ENCODE data around the gene LGSN. TPM values are rescaled to one million over a fixed set of nuclear protein-coding genes. Genes with fewer than 3 reads are reported as not detected.

The LGSN gene
- total and polyA plus RNA-seq, 2 of the 8 experiments (the other 6 are each of a cell fraction or from before 2014, with no cell fraction given), result 0.08 TPM; not detected in 1

DNA sequence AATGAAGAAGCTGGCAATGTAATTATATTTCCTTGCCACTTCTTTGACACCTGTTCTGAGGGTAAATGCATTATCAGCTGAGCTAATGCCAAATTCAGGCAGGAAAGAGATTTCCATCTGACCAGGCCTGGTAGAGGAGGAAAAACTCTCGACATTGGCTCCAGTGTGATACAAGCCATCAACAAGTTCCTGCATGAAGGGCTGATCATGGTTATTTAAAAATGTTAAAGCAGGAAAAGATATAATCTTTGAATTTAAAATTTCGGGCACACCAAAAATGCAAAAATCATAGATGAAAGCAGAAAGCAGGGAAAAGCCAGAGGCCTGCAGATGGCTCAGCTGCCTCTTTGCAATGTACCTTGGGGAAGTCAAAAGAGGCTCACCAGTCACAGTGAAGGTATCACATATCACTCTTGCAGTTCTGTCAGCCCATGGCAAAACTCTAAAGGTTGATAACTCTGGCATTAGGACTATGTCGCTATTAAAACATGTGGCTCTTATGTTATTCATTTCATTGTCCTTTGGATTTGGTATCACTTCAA, 39.1 kb downstream of the LGSN start:
- Histone ChIP-seq H2BK15ac (ENCODE audit: low read length) (no peak overlapping the region), H4K8ac (ENCODE audit: extremely low read depth, insufficient read depth, low read length) (no peak overlapping the region), H3K4ac (replicated peaks; ENCODE audit: insufficient read length, low read depth, low read length) (no peak overlapping the region), H2BK5ac (ENCODE audit: low read depth, low read length) (no peak overlapping the region), H4K91ac (replicated peaks; ENCODE audit: insufficient read length, low read length) (no peak overlapping the region), H4K5ac (ENCODE audit: insufficient read length, low read depth, low read length) (no peak overlapping the region), H3K79me2 (ENCODE audit: control insufficient read depth in 1 of 2, insufficient read depth in 2 of 2, low read length in 2 of 2) (no peaks in the 10 kb centered on the region), H2BK12ac (ENCODE audit: low read depth, low read length) (no peak overlapping the region), H3K27me3 (replicated peaks in 1 of 4; ENCODE audit: control insufficient read depth in 3 of 4, extremely low read depth in 1 of 4, insufficient read depth in 3 of 4, low read length in 3 of 4) (peaks cover 0 to 1% (median 0%) of the 10 kb centered on the region in 4 experiments; a peak in 1 of 7 replicates), H3K9me3 (ENCODE audit: insufficient read depth in 2 of 2, low read depth in 1 of 2, low read length in 1 of 2) (no peaks in the 10 kb centered on the region), H3K79me1 (ENCODE audit: low read depth, low read length) (no peaks in the 10 kb centered on the region), H3K4me2 (ENCODE audit: insufficient read depth in 1 of 2, low read depth in 2 of 2, low read length in 2 of 2) (no peak overlapping the region), H2AFZ (ENCODE audit: low read length) (no peak overlapping the region), H3K4me3 (ENCODE audit: extremely low read depth in 1 of 4, insufficient read depth in 2 of 4, low read depth in 3 of 4, low read length in 4 of 4) (no peak overlapping the region), H2BK20ac (ENCODE audit: low read length) (no peak overlapping the region), H4K20me1 (replicated peaks in 1 of 2; ENCODE audit: control insufficient read depth in 1 of 2, insufficient read depth in 2 of 2, low read length in 2 of 2) (no peaks in the 10 kb centered on the region), H3K4me1 (replicated peaks in 1 of 4; ENCODE audit: control insufficient read depth in 3 of 4, insufficient read depth in 4 of 4, low read length in 3 of 4) (peaks cover 0 to 3% (median 1%) of the 10 kb centered on the region in 4 experiments; a peak in 4 of 7 replicates), H2BK120ac (replicated peaks; ENCODE audit: low read depth, low read length) (no peak overlapping the region), H3K14ac (ENCODE audit: insufficient read length) (no peak overlapping the region), H3K23ac (ENCODE audit: insufficient read length) (no peak overlapping the region), H2AK5ac (ENCODE audit: low read depth, low read length) (no peak overlapping the region), H3K36me3 (ENCODE audit: control insufficient read depth in 2 of 4, insufficient read depth in 4 of 4, low read length in 3 of 4) (no peaks in the 10 kb centered on the region), H3K18ac (ENCODE audit: extremely low read depth, low read length) (no peak overlapping the region), H3K56ac (replicated peaks; ENCODE audit: insufficient read length, low read depth, low read length) (no peak overlapping the region), H3K9ac (replicated peaks in 1 of 4; ENCODE audit: extremely low read depth in 1 of 4, low read depth in 3 of 4, low read length in 3 of 4) (no peak overlapping the region), H3K27ac (ENCODE audit: low read depth, low read length) (no peak overlapping the region), H3K23me2 (ENCODE audit: low read depth, low read length) (no peaks in the 10 kb centered on the region)
- ChIA-PET CTCF (ENCODE audit: partially characterized antibody) (interaction anchor here (0.5 to 1.5 kb wide), 4 partner anchors 22 to 234 kb away, joined by 3 to 4 read pairs (median 3); no protein-coding TSS in a partner anchor), POLR2A (ENCODE audit: partially characterized antibody) (no interaction called here)
- WGBS, 2 experiments (ENCODE audit: extremely low coverage in 1 of 2, insufficient coverage in 1 of 2, insufficient read length in 1 of 2, insufficient replicate concordance in 2 of 2, low coverage in 1 of 2, low lambda C conversion rate in 2 of 2, missing lambda C conversion rate in 1 of 2), result 75% methylated on average over 3 of the region's 3 CpGs; no CpG with 5 or more reads in 1 of the 2 experiments
- TF ChIP-seq GTF2F1 (IDR thresholded peaks at IDR 0.05; ENCODE audit: borderline replicate concordance, low read depth, low read length), result no peak
- FAIRE-seq (no peak), DNase-seq (ENCODE audit: low read depth in 1 of 2, low spot score in 2 of 2) (no peak)

Data from H1 (cell line).